GM23248 (cell line): ENCODE measurements around the gene RIT2.

Experiments
- EZH2 ChIP-seq: fragments of 200-600 bp; sonication (generic); IDR thresholded peaks from 2 replicates; pipeline ENCODE4 v1.6.1; 2018; ENCODE audit warnings: antibody characterized with exemption, mild to moderate bottlenecking; ENCODE audit not compliant: insufficient read depth, poor library complexity, severe bottlenecking
- EZH2phosphoT487 ChIP-seq: fragments of 200-600 bp; sonication (generic); IDR thresholded peaks from 2 replicates; pipeline ENCODE4 v1.6.1; 2018; ENCODE audit warnings: antibody characterized with exemption, moderate library complexity, mild to moderate bottlenecking, low read depth; ENCODE audit not compliant: insufficient read depth

- TF ChIP-seq EZH2 (no peak), EZH2phosphoT487 (no peak)
Observed at GRCh38 chr18:42821492-42821891, 294.0 kb downstream of the RIT2 start.
